Skin of body (tissue), 2 donors: ENCODE data around the gene NHERF1. TPM values are rescaled to one million over a fixed set of nuclear protein-coding genes. Genes with fewer than 3 reads are reported as not detected.
A peak's percentile ranks its signal among the peaks of the same experiment; 100 is the strongest.

Experiments used
- DNase-seq: peaks from one replicate; lab custom pipeline; 2025; lab: John Stamatoyannopoulos, UW
- total RNA-seq: library from RNA; depleted of rRNA; stranded (reverse); fragments of >200 nt; gene quantifications from one replicate; pipeline ENCODE4 v1.2.3, GENCODE V29; 2014

NHERF1 gene
- total RNA-seq, 1 donor from 2014 or later: 7.5 TPM

DNA sequence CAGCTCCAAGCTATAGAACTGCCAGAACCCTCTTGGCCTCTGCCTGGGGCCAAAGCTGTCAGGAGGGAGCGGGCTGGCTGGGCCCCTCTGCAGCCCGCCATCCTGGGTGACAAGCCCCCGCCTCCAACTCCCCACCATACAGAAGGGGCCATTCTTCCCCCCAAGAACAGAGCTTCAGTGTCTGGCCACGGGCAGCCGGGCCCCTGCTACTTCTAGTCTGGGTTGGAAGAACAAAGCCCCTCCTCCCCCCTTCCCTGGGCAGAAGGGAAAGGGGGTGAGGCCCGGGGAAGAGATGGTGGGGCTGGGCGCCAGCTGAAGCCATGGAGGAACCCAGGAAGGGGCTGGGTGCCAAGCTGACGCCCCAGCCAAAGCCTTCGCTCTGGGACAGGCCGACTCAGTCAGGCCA is 18.7 kb downstream of the NHERF1 start:
- DNase-seq: no peak

DNA sequence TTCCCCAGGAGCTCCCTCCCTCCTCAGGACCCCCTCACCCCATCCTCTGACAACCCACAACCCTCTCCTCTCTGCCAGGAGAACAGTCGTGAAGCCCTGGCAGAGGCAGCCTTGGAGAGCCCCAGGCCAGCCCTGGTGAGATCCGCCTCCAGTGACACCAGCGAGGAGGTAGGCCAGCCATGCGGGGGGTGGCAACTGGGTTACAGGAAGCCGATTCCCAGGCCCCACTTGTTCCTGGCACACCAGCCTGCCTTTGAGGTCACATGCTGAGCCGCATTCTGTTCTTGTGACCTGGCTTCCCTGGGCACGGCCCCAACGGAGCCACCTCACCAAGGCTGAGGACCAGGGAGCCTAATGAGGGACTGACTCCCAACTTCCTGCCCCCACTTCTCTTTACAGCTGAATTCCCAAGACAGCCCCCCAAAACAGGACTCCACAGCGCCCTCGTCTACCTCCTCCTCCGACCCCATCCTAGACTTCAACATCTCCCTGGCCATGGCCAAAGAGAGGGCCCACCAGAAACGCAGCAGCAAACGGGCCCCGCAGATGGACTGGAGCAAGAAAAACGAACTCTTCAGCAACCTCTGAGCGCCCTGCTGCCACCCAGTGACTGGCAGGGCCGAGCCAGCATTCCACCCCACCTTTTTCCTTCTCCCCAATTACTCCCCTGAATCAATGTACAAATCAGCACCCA is 19.8 kb downstream of the NHERF1 start:
- DNase-seq: no peak

DNA sequence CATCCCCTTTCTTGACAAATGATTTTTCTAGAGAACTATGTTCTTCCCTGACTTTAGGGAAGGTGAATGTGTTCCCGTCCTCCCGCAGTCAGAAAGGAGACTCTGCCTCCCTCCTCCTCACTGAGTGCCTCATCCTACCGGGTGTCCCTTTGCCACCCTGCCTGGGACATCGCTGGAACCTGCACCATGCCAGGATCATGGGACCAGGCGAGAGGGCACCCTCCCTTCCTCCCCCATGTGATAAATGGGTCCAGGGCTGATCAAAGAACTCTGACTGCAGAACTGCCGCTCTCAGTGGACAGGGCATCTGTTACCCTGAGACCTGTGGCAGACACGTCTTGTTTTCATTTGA is 20.3 kb downstream of the NHERF1 start:
- no peak for DNase-seq

DNA sequence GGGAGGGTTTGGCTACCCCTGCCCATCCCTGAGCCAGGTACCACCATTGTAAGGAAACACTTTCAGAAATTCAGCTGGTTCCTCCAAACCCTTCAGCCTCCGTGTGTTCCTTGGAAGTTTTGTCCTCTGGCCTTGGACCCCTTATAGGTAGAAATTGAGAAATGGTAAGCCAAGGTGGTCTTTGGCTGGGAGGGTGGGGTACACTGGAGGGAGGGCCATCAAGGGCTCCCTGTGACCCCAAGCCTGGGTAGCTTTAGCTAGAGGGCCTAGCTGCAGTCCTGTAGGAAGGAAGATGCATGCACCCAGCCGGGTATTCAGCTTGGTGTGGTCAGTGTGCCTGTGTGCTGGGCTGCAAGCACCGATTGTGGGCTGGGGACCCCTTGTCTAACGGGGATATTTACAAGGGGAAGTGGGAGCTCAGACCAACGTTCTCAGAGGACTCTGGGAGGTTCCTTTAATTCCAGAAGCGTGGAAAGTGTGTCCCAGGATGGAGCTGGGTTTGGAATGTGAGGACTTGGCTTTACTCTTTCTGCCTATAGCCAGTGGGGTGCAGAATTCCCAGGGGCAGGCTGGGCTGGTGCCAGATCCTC is 20.9 kb downstream of the NHERF1 start:
- no peak for DNase-seq

DNA sequence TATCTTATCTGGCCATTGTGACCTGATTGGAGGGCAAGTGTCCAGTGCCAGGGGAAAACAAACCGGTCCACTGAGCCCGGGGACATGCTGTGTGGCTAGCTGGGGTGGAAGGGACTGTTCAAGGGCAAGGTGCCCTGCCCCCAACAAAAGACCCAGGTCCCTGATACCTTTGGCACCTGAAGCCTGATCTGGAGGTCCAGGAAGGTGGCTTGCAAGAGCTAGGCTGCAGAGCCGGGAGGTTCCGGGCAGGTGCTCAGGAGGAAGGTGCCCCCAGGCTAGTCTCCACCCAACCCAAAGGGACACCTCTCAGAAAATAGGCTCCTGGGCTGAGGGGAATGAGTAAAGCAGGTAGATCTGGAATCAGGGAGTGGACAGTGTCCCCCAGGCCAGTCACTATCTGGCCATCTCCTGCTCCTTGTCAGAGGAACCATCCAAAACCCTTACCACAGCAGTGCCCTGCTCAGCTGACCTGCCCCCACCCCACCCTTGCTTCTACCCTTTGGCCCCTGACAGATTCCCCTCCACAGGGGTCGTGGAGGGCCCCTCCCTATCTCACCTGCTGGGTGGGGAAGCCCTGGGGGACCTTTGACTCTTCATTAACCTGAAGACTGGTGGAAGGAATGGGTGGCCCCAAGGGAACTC is 21.5 kb downstream of the NHERF1 start:
- no peak for DNase-seq

DNA sequence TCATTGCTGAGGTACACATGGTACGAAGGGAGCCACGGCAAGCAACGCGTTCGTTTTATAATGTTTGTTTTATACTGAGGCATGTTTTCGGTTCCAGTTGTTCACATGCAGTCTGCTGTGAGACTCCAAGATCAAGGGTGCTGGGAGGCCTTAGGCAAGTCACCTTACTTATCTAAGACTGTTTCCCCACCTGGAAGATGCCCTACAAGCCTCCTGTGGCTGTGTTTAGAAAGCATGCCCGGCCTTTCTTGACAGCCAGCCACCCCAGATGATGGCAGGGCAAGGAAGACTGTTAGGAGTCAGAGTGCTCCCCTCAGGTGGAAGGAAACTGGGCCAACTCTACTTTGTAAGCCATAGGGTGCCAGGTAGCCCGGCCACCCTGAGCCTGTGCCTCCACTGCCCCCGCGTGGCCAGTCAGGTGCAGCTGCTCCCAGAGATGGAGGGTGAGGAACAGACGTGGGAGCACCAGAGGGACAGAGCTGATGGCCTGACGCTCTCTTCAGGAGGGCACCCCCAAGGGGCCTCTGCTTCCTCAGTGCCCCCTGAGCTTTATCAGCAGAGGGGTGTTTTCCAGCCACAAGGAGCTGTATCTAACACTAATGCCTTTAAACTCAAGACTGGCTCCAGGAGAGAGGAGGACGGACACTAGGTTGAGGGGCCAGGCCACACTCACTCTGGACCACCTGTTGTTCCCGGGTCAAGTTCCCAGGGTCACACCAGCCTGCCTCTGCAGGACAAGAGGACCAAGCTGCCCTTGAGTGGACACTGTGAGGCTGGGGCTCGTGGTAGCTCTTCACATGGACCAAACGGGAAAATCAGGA is 22.3 kb downstream of the NHERF1 start:
- no peak for DNase-seq

DNA sequence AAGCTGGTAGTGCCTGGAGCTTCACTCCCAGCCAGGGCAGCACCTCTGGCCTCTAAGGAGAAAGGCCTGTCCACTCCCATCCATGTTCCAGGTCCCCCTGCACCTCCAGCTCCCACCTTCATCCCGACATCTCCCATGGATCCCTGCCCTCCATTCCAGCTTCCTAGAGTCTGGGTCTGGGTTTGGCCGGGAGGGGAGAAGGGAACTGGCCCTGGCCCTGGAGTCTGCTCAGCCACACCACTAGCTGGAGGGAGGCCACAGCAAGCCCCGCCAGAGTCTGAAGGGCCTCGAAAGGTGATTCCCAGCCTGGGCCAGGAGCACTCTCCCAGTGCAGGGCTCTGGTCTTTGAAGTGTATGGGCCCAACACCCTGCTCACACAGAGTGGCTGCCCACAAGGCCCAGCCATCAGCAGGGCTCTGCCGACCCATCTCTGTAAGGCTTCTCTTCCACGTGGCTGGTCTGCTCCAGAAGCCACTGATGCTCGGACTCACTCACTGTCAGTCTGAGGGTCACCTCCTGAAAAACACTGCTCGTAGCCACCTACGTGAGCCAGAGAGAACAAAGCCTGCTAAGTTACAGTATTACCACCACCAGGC is 23.0 kb downstream of the NHERF1 start:
- DNase-seq: no peak

DNA sequence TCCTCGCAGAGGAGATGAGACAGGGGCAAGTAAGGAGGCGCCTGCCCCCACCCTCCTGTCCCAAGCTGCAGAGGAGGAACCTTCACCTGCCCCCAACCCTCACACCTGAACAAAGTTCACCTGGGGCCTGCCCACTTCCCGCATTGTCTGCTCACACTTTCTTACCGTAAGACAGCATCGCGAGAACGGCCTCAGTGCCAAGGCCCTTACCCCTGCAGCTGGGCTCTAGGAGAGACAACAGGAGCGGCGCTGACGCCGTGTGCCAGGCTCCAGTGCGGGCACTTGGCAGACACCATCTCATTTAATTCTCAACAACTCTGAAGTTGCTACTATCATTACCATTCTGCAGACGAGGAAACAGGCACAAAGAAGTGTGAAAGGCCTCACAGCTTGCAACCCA is 23.6 kb downstream of the NHERF1 start:
- no peak for DNase-seq

DNA sequence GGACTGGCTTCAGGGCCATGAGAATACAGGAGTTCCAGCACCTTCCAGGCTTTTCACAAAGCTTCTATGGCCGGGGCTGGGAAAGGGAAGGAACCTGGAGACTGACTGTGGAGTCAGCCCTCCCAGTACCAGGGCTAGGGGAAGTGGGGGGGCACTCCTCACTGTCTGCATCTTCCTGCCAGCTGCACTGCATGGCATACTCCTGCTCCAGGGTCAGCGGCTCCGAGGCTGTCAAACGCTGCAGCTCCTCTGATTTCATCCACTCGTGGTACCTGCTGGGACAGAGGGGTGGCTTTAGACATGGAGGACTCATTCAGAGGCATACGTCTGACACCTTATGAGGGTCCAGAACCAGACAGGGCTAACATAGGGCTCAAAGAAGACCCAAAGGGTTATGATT is 25.0 kb downstream of the NHERF1 start:
- no peak for DNase-seq

DNA sequence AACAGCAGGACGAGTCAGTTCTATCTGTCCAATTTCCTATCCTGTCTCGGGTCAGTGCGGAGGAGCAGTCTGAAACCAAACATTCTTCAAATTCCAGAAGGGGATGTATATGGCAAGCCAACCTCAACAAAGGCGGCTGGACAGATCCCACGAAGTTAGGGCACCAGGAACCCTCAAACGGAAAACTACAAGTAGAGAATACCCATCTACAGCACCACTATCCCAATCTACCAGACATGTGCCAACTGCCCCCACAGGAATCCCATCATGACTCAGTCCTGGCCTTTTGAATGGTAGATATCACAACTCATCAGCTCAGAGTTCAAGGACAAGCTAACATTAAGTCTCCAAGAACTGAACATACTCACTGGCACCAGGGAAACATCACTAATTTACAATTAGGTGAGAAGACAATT is 25.5 kb downstream of the NHERF1 start:
- DNase-seq: no peak

DNA sequence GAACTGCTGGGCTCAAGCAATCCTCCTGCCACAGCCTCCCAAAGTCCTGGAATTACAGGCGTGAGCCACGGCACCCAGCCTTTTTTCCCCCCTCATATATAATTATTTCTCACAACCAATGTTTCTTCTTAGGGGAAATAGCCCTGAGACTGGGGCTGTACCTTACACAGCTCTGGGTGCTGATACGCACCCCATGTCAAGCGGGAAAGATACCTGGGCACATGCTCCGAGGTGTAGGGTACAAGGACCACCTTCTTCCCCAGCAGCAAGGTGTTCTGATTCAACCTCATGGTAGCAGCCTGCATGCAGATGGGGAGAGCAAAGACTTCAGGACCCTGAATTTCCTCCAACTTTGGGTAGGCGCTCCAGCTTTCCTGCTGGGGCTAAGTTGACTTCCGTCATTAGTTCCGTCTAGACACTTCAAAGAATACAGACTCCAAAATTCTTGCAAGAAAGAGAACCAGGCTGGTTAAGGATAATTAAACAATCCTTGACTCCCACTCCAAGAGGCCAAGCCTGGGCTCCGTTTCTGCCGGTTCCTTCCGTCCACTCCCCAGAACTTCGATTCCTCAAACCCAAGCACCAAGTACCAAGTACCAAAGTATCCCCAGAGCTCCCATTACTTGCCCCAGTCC is 27.1 kb downstream of the NHERF1 start:
- no peak for DNase-seq

DNA sequence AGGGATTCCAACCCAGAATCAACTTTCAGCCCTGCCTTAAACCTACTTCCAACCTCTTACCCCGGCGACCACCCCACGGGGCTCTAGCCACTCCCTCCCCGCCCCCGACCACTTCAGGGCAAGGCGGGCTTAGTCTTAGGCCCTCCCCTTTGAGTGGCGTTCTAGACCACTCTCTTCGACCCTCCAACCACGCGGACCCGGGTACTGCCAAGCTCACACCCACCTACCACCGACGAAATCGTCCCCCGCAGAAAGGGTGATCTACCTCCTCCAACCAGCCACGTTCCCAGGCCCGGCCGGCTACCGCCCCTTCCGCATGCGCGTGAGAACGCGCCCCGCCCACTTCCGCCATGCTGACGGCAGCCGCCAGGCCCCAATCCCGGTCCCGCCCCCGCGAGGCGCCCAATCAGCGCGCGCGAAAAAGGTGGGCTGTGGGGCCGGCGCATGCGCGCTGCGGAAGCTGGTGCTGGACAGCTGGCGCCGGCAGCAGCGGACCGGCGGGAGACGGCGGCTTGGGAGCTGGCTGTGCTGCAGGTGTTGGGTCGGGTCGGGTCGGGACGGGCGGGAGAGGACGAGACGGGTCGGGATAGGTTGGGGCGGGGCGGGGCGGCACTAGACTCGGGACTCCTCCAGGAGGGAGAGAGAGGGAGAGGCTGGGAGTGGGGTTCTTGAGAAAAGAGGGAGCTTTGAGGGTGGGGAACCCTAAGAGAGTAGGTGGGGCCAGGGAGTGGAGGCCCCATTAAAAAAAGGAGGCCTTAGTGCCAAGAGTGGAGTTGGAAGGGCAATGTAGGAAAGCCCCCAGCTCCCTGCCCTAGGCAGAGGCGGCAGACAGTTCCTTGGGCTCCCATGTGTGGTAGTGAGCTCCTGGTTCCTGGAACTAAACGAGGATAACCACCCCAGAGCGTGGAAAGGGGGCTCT is 27.9 kb downstream of the NHERF1 start, which contains the start of gene NAT9:
TSS of gene NAT9 (minus strand) at position 302 of the 919 bp plus-strand sequence. CDS start 647 bp downstream, outside the sequence.
- DNase-seq: peak; percentile 92

DNA sequence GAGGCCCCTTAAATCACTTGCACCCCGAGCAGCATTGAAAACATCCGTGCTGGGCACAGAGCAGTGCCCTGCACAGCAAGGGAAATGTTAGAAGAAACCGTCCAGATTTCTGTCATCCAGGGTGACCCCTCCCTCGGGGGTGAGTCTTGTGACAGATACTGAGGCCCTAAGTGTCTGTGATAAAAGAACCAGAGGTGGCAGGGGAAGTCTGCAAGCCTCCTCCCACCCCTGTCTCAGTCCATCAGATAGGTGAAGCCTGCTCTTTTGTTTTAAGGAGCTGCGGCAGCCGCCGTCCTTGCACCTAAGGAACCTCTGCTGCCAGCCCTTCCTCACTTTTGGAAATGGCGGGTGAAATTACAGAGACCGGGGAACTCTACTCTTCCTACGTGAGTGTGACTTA is 28.6 kb downstream of the NHERF1 start:
- no peak for DNase-seq

DNA sequence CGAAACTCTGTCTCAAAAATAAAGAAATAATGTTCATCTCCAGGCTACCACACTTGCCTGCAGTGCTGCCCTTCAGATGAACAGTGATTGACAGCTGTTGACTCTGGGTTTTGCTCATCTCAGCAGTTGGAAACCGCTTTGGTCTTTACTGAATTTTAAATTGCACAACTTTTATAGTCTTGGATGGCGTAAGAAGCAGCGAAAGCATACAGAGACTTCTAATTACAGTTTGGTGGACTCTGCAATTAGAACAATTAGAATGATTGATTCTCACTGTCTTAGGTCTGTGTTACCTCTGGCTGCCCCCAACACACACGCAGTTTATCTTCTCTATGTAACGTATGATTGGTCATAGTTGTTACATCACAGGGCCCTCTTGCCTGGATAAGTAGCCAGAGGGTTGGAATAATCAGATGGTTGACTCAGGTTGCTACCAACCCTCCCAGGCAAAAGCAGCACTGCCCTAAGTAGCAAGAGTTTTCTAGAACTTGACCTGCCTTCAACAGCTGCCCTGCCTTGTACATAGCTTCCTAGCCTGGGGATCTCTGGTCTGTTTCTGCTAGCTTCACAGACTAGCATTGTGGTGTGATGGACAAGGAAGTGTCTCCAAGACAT is 29.6 kb downstream of the NHERF1 start:
- no peak for DNase-seq

DNA sequence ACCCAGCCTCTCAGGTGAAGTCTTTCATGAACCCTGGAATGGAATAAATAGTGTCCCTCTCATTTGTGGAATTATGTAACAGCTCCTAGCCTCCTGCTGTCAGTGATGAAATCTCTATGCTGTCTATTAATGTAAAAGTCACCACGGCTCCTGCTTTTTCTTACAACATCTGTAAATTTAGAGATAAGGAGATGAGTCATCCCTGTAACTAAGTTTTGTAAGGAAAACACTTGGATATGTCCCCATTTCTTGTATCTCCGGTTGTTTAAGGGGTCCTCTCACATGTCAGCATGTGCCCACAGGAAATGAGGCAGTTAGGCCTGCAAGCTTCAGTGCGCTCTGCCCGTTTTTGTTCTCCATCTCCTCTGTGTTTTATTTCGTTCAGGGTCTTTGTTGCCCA is 30.5 kb downstream of the NHERF1 start:
- DNase-seq: no peak

DNA sequence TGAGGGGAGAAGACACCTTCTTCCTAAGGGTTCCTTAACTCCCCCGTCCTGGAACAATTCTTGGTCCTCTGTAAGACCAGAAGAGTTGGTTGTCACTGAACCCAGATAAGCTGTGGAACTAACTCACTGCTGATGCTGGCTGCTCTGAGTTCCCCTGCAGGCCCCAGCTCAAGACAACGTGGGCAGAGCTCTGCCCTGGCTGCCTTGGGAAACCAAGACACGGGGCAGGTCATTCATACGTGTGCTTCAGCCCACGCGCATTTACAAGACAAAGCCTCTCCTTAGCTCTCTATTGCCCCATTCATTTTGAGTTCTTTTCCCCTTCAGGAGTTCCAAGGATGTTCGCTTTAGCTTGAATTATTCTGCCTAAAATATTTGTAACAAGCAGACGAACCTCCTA is 31.1 kb downstream of the NHERF1 start:
- DNase-seq: no peak

DNA sequence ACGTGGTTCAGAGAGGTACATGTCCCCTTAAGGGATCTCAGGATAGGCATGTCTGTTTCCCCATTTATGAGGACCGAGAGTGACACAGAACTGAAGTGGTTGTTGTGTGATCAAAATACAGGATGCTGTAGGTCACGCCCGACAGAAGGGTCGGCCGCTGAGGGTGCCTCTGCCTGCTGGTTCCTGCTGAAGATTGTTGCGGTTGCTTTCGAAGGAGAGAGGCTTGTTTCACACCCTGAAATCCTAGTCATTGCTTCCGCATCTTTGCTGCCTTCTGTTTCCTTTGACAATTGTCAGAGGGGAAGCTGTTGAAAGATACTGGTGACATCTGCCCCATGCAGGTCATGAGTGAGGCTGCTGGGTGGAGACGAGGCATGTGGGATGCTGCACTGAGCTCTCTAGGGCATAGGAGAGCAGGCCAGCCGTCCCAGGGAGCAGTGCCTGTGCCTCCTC is 31.5 kb downstream of the NHERF1 start:
- DNase-seq: no peak

DNA sequence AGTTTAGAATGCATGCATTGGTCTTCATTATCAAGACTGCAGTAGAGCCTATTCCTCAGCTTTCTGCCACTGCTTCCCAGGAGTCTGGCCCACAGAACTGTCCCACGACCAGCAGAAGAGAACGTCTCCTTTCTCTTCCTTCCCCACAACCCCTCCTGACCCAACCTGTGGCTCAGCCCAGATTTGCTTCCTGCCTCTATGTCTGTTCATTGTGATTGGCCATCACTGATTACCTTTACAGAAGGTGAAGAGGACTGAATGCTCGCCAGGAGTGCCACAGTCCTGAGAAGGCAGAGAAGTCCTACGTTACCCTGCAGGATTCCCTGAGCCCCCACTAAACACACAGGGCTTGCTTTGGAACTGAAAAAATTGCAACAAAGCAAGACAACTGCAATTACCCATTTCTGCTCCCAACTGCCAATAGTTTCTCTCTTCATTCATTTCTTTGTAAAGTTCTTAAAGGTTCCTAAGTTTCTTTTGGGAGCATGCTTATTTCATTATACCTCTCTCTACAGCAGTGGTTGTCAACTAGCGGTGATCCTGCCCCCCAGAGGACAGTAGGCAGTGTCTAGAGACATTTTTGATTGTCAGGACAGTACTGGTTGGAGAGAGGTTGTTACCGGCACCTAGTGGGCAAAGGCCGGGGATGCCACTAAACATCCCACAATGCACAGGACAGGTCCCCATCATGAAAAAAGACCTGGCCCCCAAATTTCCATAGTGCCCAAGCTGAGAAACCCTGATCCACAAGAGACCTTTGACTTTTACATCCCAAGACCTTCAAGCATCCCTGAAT is 32.2 kb downstream of the NHERF1 start:
- DNase-seq: no peak

DNA sequence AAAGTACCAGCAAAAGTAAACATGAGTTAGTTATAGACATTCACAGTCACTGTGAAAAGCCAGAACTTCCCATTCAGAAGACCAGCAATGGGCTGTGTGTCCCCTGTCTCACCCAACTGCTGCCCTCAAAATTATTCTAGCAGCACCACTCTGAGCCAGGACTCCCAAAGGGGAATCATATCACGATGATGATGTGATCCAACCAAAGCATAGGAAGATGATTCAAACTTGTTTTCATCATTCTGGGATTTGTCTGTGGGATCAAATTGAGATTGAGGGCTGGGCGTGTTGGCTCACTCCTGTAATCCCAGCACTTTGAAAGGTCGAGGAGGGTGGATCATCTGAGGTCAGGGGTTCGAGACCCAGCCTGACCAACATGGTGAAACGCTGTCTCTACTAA is 34.1 kb downstream of the NHERF1 start:
- no peak for DNase-seq
